Neural cell (in vitro differentiated cells): ENCODE results near the gene FGF14. TPM values are rescaled to one million over a fixed set of nuclear protein-coding genes. Genes with fewer than 3 reads are reported as not detected.

Experiments used
- H2AFZ ChIP-seq: fragments of 200-600, 300-800 bp; sonication (generic), shearing (Covaris generic); 2 replicates; pipeline ENCODE4 v1.6.0; 2014; ENCODE audit warnings: low read depth, mild to moderate bottlenecking, antibody characterized with exemption, low read length, moderate library complexity
- H3F3A ChIP-seq: fragments of 200-600 bp; shearing (Covaris generic); 2 replicates; pipeline ENCODE4 v1.6.1; 2016; ENCODE audit warnings: mild to moderate bottlenecking, moderate library complexity, mixed read lengths, antibody characterized with exemption, low read length; ENCODE audit not compliant: insufficient read depth, poor library complexity, severe bottlenecking
- H3K27ac ChIP-seq: fragments of 200-600, 300-800 bp; sonication (generic), shearing (Covaris generic); 2 replicates; pipeline ENCODE4 v1.5.1; 2014; ENCODE audit warnings: mild to moderate bottlenecking, low read length, moderate library complexity
- H3K27me3 ChIP-seq: fragments of 300-800, 200-600 bp; sonication (generic), shearing (Covaris generic); 2 replicates; pipeline ENCODE4 v1.6.0; 2014; ENCODE audit warnings: mild to moderate bottlenecking, low read depth, low read length, moderate library complexity; ENCODE audit not compliant: insufficient read depth
- H3K36me3 ChIP-seq: fragments of 300-800, 200-600 bp; sonication (generic), shearing (Covaris generic); 2 replicates; pipeline ENCODE4 v1.5.1; 2014; ENCODE audit warnings: mild to moderate bottlenecking, antibody characterized with exemption, low read length, moderate library complexity; ENCODE audit not compliant: insufficient read depth
- H3K4me2 ChIP-seq: fragments of 300-800, 200-600 bp; sonication (generic), shearing (Covaris generic); 2 replicates; pipeline ENCODE4 v1.6.0; 2014; ENCODE audit warnings: mild to moderate bottlenecking, low read length
- H3K4me3 ChIP-seq: fragments of 300-800, 200-600 bp; sonication (generic), shearing (Covaris generic); 2 replicates; pipeline ENCODE4 v1.5.1; 2014; ENCODE audit warnings: mild to moderate bottlenecking, low read length, moderate library complexity
- H3K79me2 ChIP-seq: fragments of 200-600 bp; shearing (Covaris generic); replicated peaks from 2 replicates; pipeline ENCODE4 v1.6.0; 2014; ENCODE audit warnings: mild to moderate bottlenecking, low read length, moderate library complexity; ENCODE audit not compliant: insufficient read depth
- H3K9ac ChIP-seq: fragments of 300-800, 200-600 bp; sonication (generic), shearing (Covaris generic); 2 replicates; pipeline ENCODE4 v1.6.1; 2016; ENCODE audit warnings: mild to moderate bottlenecking, low read length, mixed read lengths
- H3K9me2 ChIP-seq: fragments of 200-600 bp; shearing (Covaris generic); 2 replicates; pipeline ENCODE4 v1.6.1; 2016; ENCODE audit warnings: mild to moderate bottlenecking, low read length, mixed read lengths; ENCODE audit not compliant: insufficient read depth
- H3K9me3 ChIP-seq: fragments of 200-600, 300-800 bp; sonication (generic), shearing (Covaris generic); 2 replicates; pipeline ENCODE4 v1.6.1; 2016; ENCODE audit warnings: mild to moderate bottlenecking, mixed run types, low read length, moderate library complexity, mixed read lengths
- H4K20me1 ChIP-seq: fragments of 200-600 bp; shearing (Covaris generic); 2 replicates; pipeline ENCODE4 v1.6.1; 2016; ENCODE audit warnings: mild to moderate bottlenecking, mixed run types; ENCODE audit not compliant: insufficient read depth
- EP300 ChIP-seq: fragments of 450-650 bp; conservative IDR thresholded peaks from 2 replicates; pipeline ENCODE4 v1.6.1; 2014; ENCODE audit warnings: antibody characterized with exemption, mild to moderate bottlenecking, moderate library complexity; ENCODE audit not compliant: poor library complexity, severe bottlenecking
- EZH2 ChIP-seq: fragments of 200-600, 300-800 bp; shearing (Covaris generic), sonication (generic); IDR thresholded peaks from 2 replicates; pipeline ENCODE4 v1.6.1; 2014; ENCODE audit warnings: antibody characterized with exemption, low read length, borderline replicate concordance, mild to moderate bottlenecking; ENCODE audit not compliant: insufficient read depth, poor library complexity, severe bottlenecking
- MXI1 ChIP-seq: fragments of 450-650 bp; conservative IDR thresholded peaks from 2 replicates; pipeline ENCODE4 v1.6.1; 2014; ENCODE audit warnings: antibody characterized with exemption, mild to moderate bottlenecking; ENCODE audit not compliant: poor library complexity, severe bottlenecking
- POLR2AphosphoS5 ChIP-seq: IDR thresholded peaks from 2 replicates; pipeline ENCODE4 v1.6.1; 2012
- RAD21 ChIP-seq: fragments of 450-650 bp; conservative IDR thresholded peaks from 2 replicates; pipeline ENCODE4 v1.6.1; 2014; ENCODE audit warnings: antibody characterized with exemption, mild to moderate bottlenecking, moderate library complexity
- SMC3 ChIP-seq: fragments of 450-650 bp; conservative IDR thresholded peaks from 2 replicates; pipeline ENCODE4 v1.6.1; 2014; ENCODE audit warnings: antibody characterized with exemption, mild to moderate bottlenecking, moderate library complexity; ENCODE audit not compliant: poor library complexity
- TAF1 ChIP-seq: IDR thresholded peaks from 2 replicates; pipeline ENCODE4 v1.6.1; 2012; ENCODE audit warnings: low read depth
- polyA plus RNA-seq: library from polyadenylated mRNA; depleted of rRNA; stranded (reverse); fragments of >200 nt; gene quantifications from 2 replicates; pipeline ENCODE4 v1.2.3, GENCODE V29; 2014
- TF ChIP-seq, protein P1 (sequence below): fragments of 450-650 bp; IDR thresholded peaks from 2 replicates; pipeline ENCODE4 v1.5.1; 2014; ENCODE audit warnings: antibody characterized with exemption, mild to moderate bottlenecking, moderate library complexity; ENCODE audit not compliant: poor library complexity, severe bottlenecking
- TF ChIP-seq, protein P2 (sequence below): IDR thresholded peaks from 2 replicates; pipeline ENCODE4 v1.6.1; 2012; ENCODE audit warnings: borderline replicate concordance

Gene FGF14
- polyA plus RNA-seq, 1 donor from 2014 or later, result 36.4 TPM

DNA sequence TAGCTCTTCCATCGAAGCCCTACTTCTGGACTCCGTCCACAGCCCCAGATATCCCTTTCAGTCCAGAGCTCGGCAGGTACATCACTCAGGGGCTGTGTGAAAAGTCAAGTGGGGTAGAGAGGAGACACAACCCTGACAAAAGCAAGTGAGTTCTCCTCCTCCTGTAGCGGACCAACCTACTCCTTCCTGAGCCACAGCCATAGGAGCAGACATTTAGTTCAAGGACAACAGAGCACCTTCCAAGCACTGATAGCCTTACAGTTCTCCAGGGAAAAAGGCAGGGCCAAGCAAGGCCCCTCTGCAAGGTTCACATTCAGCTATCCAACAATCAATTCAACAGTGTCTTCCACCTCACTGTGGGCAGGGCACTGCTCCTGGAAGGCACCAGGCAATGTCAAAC lies 89.0 kb downstream of the FGF14 start:
- Histone ChIP-seq H3K9me2 (no peaks in the 10 kb centered on the region), H2AFZ (no peak overlapping the region), H3K36me3 (no peaks in the 10 kb centered on the region), H3K9me3 (no peaks in the 10 kb centered on the region), H3K4me2 (no peak overlapping the region), H3K27me3 (no peaks in the 10 kb centered on the region), H3K79me2 (no peaks in the 10 kb centered on the region), H3F3A (no peaks in the 10 kb centered on the region), H3K9ac (no peak overlapping the region), H3K27ac (no peak overlapping the region), H3K4me3 (no peak overlapping the region), H4K20me1 (no peaks in the 10 kb centered on the region)
- TF ChIP-seq TAF1 (no peak), POLR2AphosphoS5 (no peak), MXI1 (no peak), RAD21 (no peak), EP300 (no peak), EZH2 (no peak), SMC3 (no peak)
- TF ChIP-seq, protein P1, sequence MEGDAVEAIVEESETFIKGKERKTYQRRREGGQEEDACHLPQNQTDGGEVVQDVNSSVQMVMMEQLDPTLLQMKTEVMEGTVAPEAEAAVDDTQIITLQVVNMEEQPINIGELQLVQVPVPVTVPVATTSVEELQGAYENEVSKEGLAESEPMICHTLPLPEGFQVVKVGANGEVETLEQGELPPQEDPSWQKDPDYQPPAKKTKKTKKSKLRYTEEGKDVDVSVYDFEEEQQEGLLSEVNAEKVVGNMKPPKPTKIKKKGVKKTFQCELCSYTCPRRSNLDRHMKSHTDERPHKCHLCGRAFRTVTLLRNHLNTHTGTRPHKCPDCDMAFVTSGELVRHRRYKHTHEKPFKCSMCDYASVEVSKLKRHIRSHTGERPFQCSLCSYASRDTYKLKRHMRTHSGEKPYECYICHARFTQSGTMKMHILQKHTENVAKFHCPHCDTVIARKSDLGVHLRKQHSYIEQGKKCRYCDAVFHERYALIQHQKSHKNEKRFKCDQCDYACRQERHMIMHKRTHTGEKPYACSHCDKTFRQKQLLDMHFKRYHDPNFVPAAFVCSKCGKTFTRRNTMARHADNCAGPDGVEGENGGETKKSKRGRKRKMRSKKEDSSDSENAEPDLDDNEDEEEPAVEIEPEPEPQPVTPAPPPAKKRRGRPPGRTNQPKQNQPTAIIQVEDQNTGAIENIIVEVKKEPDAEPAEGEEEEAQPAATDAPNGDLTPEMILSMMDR, result no peak
- TF ChIP-seq, protein P2, sequence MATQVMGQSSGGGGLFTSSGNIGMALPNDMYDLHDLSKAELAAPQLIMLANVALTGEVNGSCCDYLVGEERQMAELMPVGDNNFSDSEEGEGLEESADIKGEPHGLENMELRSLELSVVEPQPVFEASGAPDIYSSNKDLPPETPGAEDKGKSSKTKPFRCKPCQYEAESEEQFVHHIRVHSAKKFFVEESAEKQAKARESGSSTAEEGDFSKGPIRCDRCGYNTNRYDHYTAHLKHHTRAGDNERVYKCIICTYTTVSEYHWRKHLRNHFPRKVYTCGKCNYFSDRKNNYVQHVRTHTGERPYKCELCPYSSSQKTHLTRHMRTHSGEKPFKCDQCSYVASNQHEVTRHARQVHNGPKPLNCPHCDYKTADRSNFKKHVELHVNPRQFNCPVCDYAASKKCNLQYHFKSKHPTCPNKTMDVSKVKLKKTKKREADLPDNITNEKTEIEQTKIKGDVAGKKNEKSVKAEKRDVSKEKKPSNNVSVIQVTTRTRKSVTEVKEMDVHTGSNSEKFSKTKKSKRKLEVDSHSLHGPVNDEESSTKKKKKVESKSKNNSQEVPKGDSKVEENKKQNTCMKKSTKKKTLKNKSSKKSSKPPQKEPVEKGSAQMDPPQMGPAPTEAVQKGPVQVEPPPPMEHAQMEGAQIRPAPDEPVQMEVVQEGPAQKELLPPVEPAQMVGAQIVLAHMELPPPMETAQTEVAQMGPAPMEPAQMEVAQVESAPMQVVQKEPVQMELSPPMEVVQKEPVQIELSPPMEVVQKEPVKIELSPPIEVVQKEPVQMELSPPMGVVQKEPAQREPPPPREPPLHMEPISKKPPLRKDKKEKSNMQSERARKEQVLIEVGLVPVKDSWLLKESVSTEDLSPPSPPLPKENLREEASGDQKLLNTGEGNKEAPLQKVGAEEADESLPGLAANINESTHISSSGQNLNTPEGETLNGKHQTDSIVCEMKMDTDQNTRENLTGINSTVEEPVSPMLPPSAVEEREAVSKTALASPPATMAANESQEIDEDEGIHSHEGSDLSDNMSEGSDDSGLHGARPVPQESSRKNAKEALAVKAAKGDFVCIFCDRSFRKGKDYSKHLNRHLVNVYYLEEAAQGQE, result no peak

DNA sequence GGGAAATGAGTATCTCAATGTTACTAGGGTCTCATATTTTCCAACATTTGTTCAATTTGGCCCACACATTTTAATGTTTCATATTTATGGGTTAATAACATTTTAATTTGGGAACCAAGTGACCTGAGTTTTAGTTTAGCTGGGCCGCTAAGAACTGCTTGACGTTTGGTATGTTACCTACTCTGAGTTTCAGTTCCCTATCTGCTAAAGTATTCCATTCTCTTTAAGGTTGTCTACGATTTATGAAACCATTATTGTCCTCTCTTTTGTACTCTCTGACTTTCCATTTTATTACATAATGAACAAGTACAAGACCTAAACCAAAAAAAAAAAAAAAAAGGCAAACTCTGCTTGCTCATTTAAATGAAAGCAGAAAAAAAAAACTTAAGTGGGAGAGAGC lies 89.9 kb downstream of the FGF14 start:
- no peaks in the 10 kb centered on the region for H3K9me3 ChIP-seq
- no peaks in the 10 kb centered on the region for H3K9me2 ChIP-seq
- no peak overlapping the region for H2AFZ ChIP-seq
- no peaks in the 10 kb centered on the region for H3K27me3 ChIP-seq
- H3K27ac ChIP-seq, result no peak overlapping the region
- no peaks in the 10 kb centered on the region for H3F3A ChIP-seq
- H3K4me2 ChIP-seq, result no peak overlapping the region
- H3K4me3 ChIP-seq, result no peak overlapping the region
- no peak overlapping the region for H3K9ac ChIP-seq
- no peaks in the 10 kb centered on the region for H4K20me1 ChIP-seq
- no peaks in the 10 kb centered on the region for H3K36me3 ChIP-seq
- TF ChIP-seq POLR2AphosphoS5 (no peak), TAF1 (no peak), EP300 (no peak), SMC3 (no peak), MXI1 (no peak), RAD21 (no peak), EZH2 (no peak)
- TF ChIP-seq, protein P1, result no peak
- TF ChIP-seq, protein P2, result no peak
- H3K79me2 ChIP-seq, result no peaks in the 10 kb centered on the region
